Hepatocyte (in vitro differentiated cells): Measurements from ENCODE around the gene PCDHA2. TPM values are rescaled to one million over a fixed set of nuclear protein-coding genes. Genes with fewer than 3 reads are reported as not detected.

Experiments
- DNase-seq: peaks from one replicate; pipeline ENCODE4 v3.0.0-alpha.2; 2016; ENCODE audit warnings: low spot score
- H2AFZ ChIP-seq: fragments of 200-600 bp; sonication (generic); 2 replicates; pipeline ENCODE4 v1.6.0; 2016; ENCODE audit warnings: antibody characterized with exemption, mild to moderate bottlenecking
- H3K27ac ChIP-seq: fragments of 200-600 bp; sonication (generic); 2 replicates; pipeline ENCODE4 v1.5.1; 2016; ENCODE audit warnings: mild to moderate bottlenecking
- H3K27me3 ChIP-seq: fragments of 200-600 bp; sonication (generic); 2 replicates; pipeline ENCODE4 v1.6.1; 2016
- H3K36me3 ChIP-seq: fragments of 200-600 bp; sonication (generic); replicated peaks from 2 replicates; pipeline ENCODE4 v1.5.1; 2016; ENCODE audit warnings: low read depth; ENCODE audit not compliant: insufficient read depth
- H3K4me1 ChIP-seq: fragments of 200-600 bp; sonication (generic); 2 replicates; pipeline ENCODE4 v1.5.1; 2016; ENCODE audit warnings: mild to moderate bottlenecking, moderate library complexity; ENCODE audit not compliant: insufficient read depth
- H3K4me2 ChIP-seq: fragments of 200-600 bp; sonication (generic); 2 replicates; pipeline ENCODE4 v1.6.0; 2016
- H3K4me3 ChIP-seq: fragments of 200-600 bp; sonication (generic); 2 replicates; pipeline ENCODE4 v1.5.1; 2016; ENCODE audit warnings: mild to moderate bottlenecking
- H3K79me2 ChIP-seq: fragments of 200-600 bp; sonication (generic); 2 replicates; pipeline ENCODE4 v1.6.0; 2017; ENCODE audit warnings: mild to moderate bottlenecking
- H3K9me2 ChIP-seq: fragments of 200-600 bp; sonication (generic); replicated peaks from 2 replicates; pipeline ENCODE4 v1.6.0; 2017; ENCODE audit warnings: mild to moderate bottlenecking; ENCODE audit not compliant: insufficient read depth
- H3K9me3 ChIP-seq: fragments of 200-600 bp; sonication (generic); 2 replicates; pipeline ENCODE4 v1.5.1; 2016; ENCODE audit warnings: low read depth, mild to moderate bottlenecking
- H4K20me1 ChIP-seq: fragments of 200-600 bp; sonication (generic); 2 replicates; pipeline ENCODE4 v1.6.0; 2016; ENCODE audit warnings: mild to moderate bottlenecking; ENCODE audit not compliant: insufficient read depth, poor library complexity, severe bottlenecking
- CTCF ChIP-seq: fragments of 200-600 bp; sonication (generic); IDR thresholded peaks from 2 replicates; pipeline ENCODE4 v1.5.1; 2016; ENCODE audit warnings: antibody characterized with exemption, mild to moderate bottlenecking; ENCODE audit not compliant: poor library complexity
- EZH2 ChIP-seq: fragments of 200-600 bp; sonication (generic); IDR thresholded peaks from 2 replicates; pipeline ENCODE4 v1.6.1; 2016; ENCODE audit warnings: antibody characterized with exemption, mild to moderate bottlenecking, borderline replicate concordance
- EZH2phosphoT487 ChIP-seq: fragments of 200-600 bp; sonication (generic); IDR thresholded peaks from one replicate; pipeline ENCODE4 v1.6.1; 2018; ENCODE audit warnings: antibody characterized with exemption, mild to moderate bottlenecking, low read depth, moderate library complexity; ENCODE audit not compliant: unreplicated experiment, severe bottlenecking
- WGBS: methylation state at CpG from one replicate; pipeline ENCODE4 v1.1.6; 2016; ENCODE audit warnings: low lambda C conversion rate; ENCODE audit errors: missing lambda C conversion rate; 5-methylcytosine and 5-hydroxymethylcytosine counted together
- polyA plus RNA-seq: library from polyadenylated mRNA; unstranded; fragments of >200 nt; fragmentation: Nextera tagmentation; extraction: Ambion mirVana; gene quantifications from 2 replicates; pipeline ENCODE4 v1.2.1, GENCODE V29; 2016
- total RNA-seq: library from RNA; depleted of rRNA; stranded (reverse); fragments of >200 nt; gene quantifications from 2 replicates; pipeline ENCODE4 v1.2.3, GENCODE V29; 2014

The PCDHA2 gene
- total and polyA plus RNA-seq, 2 experiments from 2014 or later, result 2.0 to 3.9 TPM

GRCh38 chr5:140835622-140836510, 41.2 kb downstream of the PCDHA2 start:
- no peaks in the 10 kb centered on the region for H3K27me3 ChIP-seq
- H3K9me2 ChIP-seq, result no peaks in the 10 kb centered on the region
- peaks cover 42% of the 10 kb centered on the region for H3K9me3 ChIP-seq
- WGBS, result over 99% methylated on average over 97 of the region's 103 CpGs
- H3K4me1 ChIP-seq, result no peaks in the 10 kb centered on the region
- no peaks in the 10 kb centered on the region for H3K79me2 ChIP-seq
- DNase-seq, result no peak
- H3K27ac ChIP-seq, result no peak overlapping the region
- H3K4me2 ChIP-seq, result no peak overlapping the region
- TF ChIP-seq EZH2, result no peak
- no peak for TF ChIP-seq EZH2phosphoT487
- TF ChIP-seq CTCF, result no peak
- H3K4me3 ChIP-seq, result no peak overlapping the region
- H2AFZ ChIP-seq, result no peak overlapping the region
- no peaks in the 10 kb centered on the region for H4K20me1 ChIP-seq
- H3K36me3 ChIP-seq, result peaks cover 5% of the 10 kb centered on the region

- Histone ChIP-seq H3K4me1 (no peaks in the 10 kb centered on the region), H3K4me3 (no peak within 1 kb of the TSS), H2AFZ (no peak within 1 kb of the TSS), H4K20me1 (no peaks in the 10 kb centered on the region), H3K4me2 (no peak within 1 kb of the TSS), H3K79me2 (no peaks in the 10 kb centered on the region), H3K36me3 (no peaks in the 10 kb centered on the region), H3K9me2 (no peaks in the 10 kb centered on the region), H3K27ac (no peak within 1 kb of the TSS), H3K9me3 (peaks cover 32% of the 10 kb centered on the region), H3K27me3 (no peaks in the 10 kb centered on the region)
- no peak for DNase-seq
- WGBS, result 84% methylated on average over 47 of the region's 47 CpGs
- TF ChIP-seq EZH2 (no peak), CTCF (no peak), EZH2phosphoT487 (no peak)
Observed at GRCh38 chr5:140840978-140841962, 46.6 kb downstream of the PCDHA2 start, which contains the start of gene PCDHA8. Gene PCDHA8 (plus strand): TSS chr5:140841187. CDS start chr5:140841322, 135 bp downstream.

- Histone ChIP-seq H3K36me3 (no peaks in the 10 kb centered on the region), H3K9me3 (peaks cover 26% of the 10 kb centered on the region), H2AFZ (no peak overlapping the region), H3K79me2 (no peaks in the 10 kb centered on the region), H3K4me1 (no peaks in the 10 kb centered on the region), H3K9me2 (no peaks in the 10 kb centered on the region), H3K4me2 (no peak overlapping the region), H3K27ac (no peak overlapping the region), H3K4me3 (no peak overlapping the region), H3K27me3 (no peaks in the 10 kb centered on the region), H4K20me1 (no peaks in the 10 kb centered on the region)
- no peak for TF ChIP-seq EZH2
- TF ChIP-seq CTCF, result no peak
- no peak for TF ChIP-seq EZH2phosphoT487
- WGBS, result 99% methylated on average over 71 of the region's 87 CpGs
- DNase-seq, result no peak
Observed at GRCh38 chr5:140842798-140843733, 48.4 kb downstream of the PCDHA2 start.
